ENCODE results near the gene GNB5.
"Not testable (repeated sequence)": the region's sequence is repeated elsewhere in the genome, so short reads cannot be mapped to it uniquely, and the experiment has no call there.

GNB5 gene

GRCh38 chr15:52191207-52191606 is at the start of gene GNB5:
Gene GNB5, minus strand, starts transcription at chr15:52191392. Its CDS starts 6,716 bp downstream, at chr15:52184676.
- DNase-seq (ENCODE audit: low spot score), result peak; percentile 91

- DNase-seq (ENCODE audit: low spot score), result no peak
These were observed 49.0 kb upstream of the GNB5 start for GRCh38 chr15:52240166-52240565.

DNA sequence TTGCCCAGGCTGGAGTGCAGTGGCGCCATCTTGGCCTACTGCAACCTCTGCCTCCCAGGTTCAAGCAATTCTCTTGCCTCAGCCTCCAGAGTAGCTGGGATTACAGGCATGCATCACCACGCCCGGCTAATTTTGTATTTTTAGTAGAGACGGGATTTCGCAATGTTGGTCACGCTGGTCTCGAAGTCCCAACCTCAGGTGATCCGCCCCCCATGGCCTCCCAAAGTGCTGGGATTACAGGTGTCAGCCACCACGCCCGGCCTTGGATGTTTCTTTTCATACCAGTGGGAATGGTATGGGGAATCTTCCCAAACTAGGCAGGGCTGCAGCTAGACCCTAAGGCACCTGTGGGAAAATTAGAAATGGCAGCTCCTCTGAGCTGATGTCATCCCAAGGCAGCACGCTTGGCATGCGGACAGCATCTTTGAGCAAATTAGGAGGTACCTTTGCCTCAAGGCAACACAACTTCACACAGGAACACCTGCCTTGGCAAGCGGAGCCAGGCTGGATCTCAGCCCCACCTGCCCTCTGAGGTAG is 47.9 kb upstream of the GNB5 start:
- not testable (repeated sequence) for DNase-seq (ENCODE audit: low spot score)

DNA sequence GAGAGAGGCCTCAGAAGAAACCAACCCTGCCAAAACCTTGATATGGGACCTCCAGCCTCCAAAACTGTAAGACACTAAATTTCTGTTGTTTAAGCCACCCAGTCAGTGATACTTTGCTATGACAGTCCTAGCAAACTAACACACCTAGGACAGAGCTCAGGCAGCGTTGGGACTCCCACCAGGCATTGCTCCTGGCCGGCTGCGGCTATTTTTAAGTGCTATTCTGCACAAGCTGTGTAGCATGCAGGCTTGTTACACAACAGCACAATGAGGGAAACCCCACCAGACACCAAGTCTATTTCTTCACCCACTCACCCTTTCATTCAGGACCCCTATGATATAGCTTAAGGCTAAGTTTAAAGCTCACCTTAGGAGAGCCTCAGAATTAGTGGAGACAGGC is 47.0 kb upstream of the GNB5 start:
- DNase-seq (ENCODE audit: low spot score), result no peak

DNA sequence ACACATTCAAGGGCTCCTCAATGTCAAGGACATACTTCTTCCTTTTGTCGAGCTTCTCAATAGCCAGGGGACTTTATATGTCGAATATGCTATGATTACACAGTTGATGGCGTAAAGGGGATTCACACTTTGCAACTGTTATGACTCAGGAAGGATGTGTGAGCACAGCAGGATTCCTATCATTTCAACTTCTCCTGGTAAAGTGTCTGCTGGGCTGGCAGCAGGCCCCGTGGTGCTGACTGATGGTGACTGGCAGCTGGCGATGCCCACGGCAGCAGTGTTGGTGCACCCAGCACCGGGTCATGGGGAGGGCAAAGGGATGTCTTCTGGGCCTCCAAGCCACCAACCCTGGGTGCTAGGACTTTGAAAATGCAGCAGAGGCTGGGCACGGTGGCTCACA is 44.8 kb upstream of the GNB5 start:
- no peak for DNase-seq (ENCODE audit: low spot score)

GRCh38 chr15:52234596-52235541 is 43.7 kb upstream of the GNB5 start:
- DNase-seq (ENCODE audit: low spot score), result no peak

DNA sequence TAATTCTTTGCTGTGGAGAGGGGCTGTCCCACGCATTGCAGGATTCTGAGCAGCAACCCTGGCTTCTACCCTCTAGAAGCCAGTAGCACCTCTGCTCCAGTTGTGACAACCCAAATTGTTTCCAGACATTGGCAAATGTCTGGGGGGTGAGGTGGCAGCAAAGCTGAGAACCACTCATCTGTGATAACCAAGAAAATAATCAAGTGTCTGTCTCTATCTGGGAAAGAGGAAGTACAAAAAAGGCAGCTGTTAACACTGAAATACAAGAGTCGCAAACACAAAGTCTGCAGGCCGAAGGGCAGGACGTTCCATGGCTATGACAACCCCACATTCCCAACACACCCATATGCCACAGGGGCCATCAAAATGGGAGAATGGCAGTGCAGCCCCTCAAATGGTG is 42.2 kb upstream of the GNB5 start:
- DNase-seq (ENCODE audit: low spot score), result no peak

GRCh38 chr15:52232327-52232726 is 41.1 kb upstream of the GNB5 start:
- no peak for DNase-seq (ENCODE audit: low spot score)

DNA sequence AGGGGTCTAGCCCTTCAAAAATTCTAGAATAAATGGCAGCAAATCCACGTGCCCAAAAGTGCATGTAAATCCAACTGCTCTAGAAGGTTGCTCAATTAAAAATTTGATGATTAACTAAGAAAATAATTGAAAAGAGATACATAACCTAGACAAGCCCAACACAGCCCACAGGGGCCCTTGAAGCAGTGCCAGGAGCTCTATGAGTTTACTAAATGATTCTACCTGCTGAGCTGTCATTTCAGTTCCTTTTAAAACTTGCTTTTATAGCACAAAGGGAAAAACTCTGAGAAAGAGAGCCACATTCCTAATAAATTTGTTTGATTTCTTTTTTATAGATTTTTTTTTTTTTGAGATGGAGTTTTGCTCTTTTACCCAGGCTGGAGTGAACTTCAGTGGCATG is 38.9 kb upstream of the GNB5 start:
- DNase-seq (ENCODE audit: low spot score), result no peak

GRCh38 chr15:52228921-52229320 is 37.7 kb upstream of the GNB5 start:
- no peak for DNase-seq (ENCODE audit: low spot score)

DNA sequence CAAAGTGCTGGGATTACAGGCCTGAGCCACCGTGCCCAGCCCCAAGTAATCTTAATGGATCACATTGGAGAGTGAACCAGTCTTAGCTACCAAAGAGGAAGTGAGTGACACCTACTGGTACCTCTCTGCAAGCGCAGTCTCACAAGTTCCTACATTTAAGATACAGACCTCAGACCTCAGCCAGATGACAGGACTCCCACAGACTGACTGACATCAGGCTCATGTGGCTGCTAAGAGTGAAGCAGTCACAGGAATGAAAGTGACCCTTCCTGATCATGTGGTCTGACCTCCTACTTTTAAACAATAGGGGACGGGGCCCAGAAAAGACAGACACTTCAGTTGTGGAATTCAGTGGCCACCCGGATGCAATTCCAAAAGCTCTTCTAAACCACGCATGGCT is 36.3 kb upstream of the GNB5 start:
- peak; percentile 75 for DNase-seq (ENCODE audit: low spot score)

- no peak for DNase-seq (ENCODE audit: low spot score)
These were observed 34.0 kb upstream of the GNB5 start for GRCh38 chr15:52225230-52225629.

DNA sequence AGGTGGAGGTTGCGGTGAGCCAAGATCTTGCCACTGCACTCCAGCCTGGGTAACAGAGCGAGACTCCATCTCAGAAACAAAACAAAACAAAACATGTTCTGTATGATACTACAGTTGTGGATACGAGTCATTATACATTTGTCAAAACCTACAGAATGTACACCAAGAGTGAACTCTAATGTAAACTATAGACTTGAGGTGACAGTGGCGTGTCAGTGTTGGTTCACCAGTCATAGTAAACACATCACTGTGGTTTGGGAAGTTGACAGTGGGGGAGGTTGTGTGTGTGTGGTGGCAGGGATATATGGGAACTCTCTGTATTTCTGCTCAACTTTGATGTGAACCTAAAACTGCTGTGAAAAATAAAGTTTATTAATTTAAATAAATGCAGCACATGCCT is 33.0 kb upstream of the GNB5 start:
- no peak for DNase-seq (ENCODE audit: low spot score)

DNA sequence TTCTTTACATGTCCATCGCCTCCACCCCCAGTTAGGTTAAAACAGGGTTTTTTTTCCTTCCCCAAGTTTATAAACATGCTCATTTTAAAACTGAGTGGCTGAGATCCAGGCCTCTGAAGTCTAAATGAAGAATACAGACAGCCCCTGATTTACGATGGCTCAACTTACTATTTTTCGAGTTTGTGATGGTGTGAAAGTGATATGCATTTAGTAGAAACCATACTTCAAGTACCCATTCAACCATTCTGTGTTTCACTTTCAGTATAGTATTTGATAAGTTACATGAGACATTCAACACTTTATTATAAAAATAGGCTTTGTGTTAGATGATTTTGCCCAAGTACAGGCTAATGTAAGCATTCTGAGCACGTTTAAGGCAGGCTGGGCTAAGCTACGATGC is 30.5 kb upstream of the GNB5 start:
- DNase-seq (ENCODE audit: low spot score), result no peak

DNA sequence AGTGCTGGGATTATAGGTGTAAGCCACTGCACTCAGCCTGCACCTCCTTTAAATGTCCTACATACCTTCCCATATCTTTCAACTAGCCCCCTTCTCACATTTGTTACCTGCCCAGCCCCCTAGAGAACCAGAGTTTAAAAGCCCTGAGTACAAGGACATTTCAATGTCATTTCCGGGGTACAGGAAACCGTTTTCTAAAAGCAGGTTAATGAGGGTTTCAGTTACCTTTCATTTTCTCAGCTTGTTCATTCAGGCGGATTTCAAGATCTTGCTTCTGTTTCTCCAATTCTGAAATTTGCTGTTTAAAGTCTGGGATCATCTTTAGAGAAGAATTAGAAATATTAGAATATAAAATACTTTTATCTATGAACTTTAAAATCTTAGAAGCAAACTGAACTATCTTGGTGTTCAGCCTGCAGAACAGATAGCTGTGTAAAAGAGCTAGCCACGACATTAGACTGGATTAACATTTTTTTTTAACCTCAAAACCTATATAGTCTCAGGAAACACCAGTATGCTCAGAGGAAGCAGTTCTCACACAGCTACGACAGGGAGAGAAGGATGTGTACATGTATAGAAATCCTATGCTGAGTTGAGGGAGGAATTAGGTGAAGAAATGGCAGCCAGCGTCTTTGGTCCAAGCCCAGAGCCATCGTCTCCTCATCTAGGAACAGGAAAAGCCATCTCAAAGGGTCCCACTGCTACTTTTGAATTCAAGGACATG is 29.9 kb upstream of the GNB5 start:
- DNase-seq (ENCODE audit: low spot score), result no peak

- DNase-seq (ENCODE audit: low spot score), result no peak
These were observed 29.1 kb upstream of the GNB5 start for GRCh38 chr15:52220251-52220650.

- DNase-seq (ENCODE audit: low spot score), result no peak
These were observed 27.6 kb upstream of the GNB5 start for GRCh38 chr15:52218816-52219215.

DNA sequence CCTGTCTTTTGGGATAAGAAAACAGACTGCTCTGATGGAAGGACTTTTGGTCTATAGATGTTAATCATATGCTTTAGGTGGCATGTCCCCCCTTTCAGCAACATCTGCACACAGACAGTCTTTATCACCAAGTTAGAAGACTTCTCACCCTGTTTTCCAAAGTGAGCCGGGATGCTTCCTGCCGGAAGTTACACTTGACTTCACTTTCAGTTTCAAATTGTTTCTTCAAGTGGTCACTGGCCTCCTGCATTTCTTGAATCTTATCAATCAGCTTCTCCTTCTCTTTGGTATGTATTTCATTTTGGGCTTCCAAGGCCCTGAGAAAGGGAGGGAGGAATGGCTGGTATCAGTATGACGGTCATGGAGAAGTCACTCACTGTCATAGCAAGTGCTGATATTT is 27.2 kb upstream of the GNB5 start:
- no peak for DNase-seq (ENCODE audit: low spot score)

DNA sequence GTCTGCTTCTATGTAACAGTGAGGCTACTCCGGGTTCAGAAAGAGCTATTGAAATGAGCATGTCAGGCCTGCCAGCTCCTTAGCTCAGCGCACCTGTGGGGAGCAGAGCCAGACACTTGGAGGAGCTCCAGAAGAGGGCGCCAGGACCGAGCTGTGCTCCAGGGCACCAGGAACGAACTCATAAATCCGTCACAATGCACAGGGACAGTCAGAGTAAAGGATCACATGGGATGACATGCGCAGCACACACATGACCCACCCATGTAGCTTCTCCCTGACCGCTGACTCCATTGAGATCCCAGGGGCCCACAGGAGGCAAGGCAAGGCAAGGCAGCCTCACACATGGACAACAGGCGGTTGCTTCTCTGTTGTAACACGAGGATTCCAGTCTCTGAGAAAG is 26.0 kb upstream of the GNB5 start:
- DNase-seq (ENCODE audit: low spot score), result peak; percentile 65

GRCh38 chr15:52214553-52214952 is 23.4 kb upstream of the GNB5 start:
- DNase-seq (ENCODE audit: low spot score), result no peak

DNA sequence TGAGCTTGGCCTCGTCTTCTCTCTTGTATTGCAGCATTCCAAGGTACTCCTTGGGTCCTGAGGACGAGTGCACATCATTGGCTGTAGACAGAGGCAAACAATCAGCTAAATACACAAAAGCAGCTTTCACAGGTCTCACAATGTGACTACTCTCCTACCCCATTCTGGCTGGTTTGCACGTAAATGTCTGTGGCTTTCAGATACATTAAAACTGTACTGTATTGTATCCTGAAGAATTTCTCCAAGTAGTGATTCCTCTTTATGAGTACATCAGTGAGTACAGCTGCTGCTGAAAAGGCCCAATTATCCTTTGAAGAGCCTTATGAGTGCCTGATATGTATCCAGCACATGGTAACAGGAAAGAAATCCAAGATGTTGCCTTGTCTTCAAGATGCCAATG is 22.0 kb upstream of the GNB5 start:
- DNase-seq (ENCODE audit: low spot score), result no peak

GRCh38 chr15:52208306-52208946 is 17.2 kb upstream of the GNB5 start:
- DNase-seq (ENCODE audit: low spot score), result peak; percentile 84

DNA sequence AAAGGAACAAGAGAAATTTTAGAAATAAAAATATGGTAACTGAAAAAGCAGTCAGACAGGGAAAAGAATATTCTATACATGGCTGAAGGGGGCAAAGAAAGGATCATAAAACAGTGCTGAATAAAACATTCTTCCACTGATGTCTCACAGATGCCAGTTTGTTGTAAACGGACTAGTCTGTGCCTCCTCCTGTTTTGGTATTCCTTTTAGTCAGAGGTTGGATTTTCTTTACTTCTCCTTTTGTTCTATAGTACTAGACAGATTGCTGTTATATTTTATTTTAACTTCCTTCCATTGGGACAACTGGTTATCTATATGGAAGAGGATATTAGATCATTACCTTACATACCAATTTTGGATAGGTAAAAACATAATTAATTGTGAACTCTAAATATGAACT is 16.0 kb upstream of the GNB5 start:
- DNase-seq (ENCODE audit: low spot score), result no peak

Data from D341Med (cell line).